GM19240 (cell line): ENCODE results near the gene LMF1.
"Not testable (repeated sequence)": the region's sequence is repeated elsewhere in the genome, so short reads cannot be mapped to it uniquely, and the experiment has no call there.

Experiments
- DNase-seq: peaks from one replicate; pipeline ENCODE4 v3.0.0; 2011; ENCODE audit warnings: low spot score; ENCODE audit not compliant: insufficient read length

Gene LMF1

GRCh38 chr16:972316-973002, 1.7 kb upstream of the LMF1 start:
- DNase-seq, result no peak

GRCh38 chr16:971981-972315, 1.2 kb upstream of the LMF1 start:
- no peak for DNase-seq

GRCh38 chr16:971582-971905, 760 bp upstream of the LMF1 start:
- DNase-seq, result no peak

- no peak for DNase-seq
Observed at GRCh38 chr16:970386-970765, 408 bp downstream of the LMF1 start.

- DNase-seq, result no peak
Observed at GRCh38 chr16:969508-970385, 1.0 kb downstream of the LMF1 start.

- no peak for DNase-seq
Observed at GRCh38 chr16:968620-969019, 2.2 kb downstream of the LMF1 start.

GRCh38 chr16:967546-968295, 3.1 kb downstream of the LMF1 start:
- DNase-seq, result no peak

GRCh38 chr16:967077-967541, 3.7 kb downstream of the LMF1 start:
- no peak for DNase-seq

GRCh38 chr16:966505-966904, 4.3 kb downstream of the LMF1 start:
- no peak for DNase-seq

GRCh38 chr16:966035-966434, 4.7 kb downstream of the LMF1 start:
- no peak for DNase-seq

GRCh38 chr16:965487-965886, 5.3 kb downstream of the LMF1 start:
- no peak for DNase-seq

GRCh38 chr16:965036-965395, 5.8 kb downstream of the LMF1 start:
- no peak for DNase-seq

- no peak for DNase-seq
Observed at GRCh38 chr16:964356-965035, 6.3 kb downstream of the LMF1 start.

GRCh38 chr16:963913-964312, 6.9 kb downstream of the LMF1 start:
- no peak for DNase-seq

GRCh38 chr16:962901-963814, 7.6 kb downstream of the LMF1 start:
- DNase-seq, result no peak

- no peak for DNase-seq
Observed at GRCh38 chr16:962366-962765, 8.4 kb downstream of the LMF1 start.

- DNase-seq, result no peak
Observed at GRCh38 chr16:959232-960040, 11.3 kb downstream of the LMF1 start.

- not testable (repeated sequence) for DNase-seq
Observed at GRCh38 chr16:955766-956165, 15.0 kb downstream of the LMF1 start.

GRCh38 chr16:953818-954217, 17.0 kb downstream of the LMF1 start:
- not testable (repeated sequence) for DNase-seq

GRCh38 chr16:952321-952720, 18.5 kb downstream of the LMF1 start:
- no peak for DNase-seq
